ENCODE results near the gene MYL6B. TPM values are rescaled to one million over a fixed set of nuclear protein-coding genes. Genes with fewer than 3 reads are reported as not detected.

MYL6B gene
- total and polyA plus RNA-seq, 2 of the 4 experiments (the other 2 are of a cell fraction) = 78.3 to 112 TPM

DNA sequence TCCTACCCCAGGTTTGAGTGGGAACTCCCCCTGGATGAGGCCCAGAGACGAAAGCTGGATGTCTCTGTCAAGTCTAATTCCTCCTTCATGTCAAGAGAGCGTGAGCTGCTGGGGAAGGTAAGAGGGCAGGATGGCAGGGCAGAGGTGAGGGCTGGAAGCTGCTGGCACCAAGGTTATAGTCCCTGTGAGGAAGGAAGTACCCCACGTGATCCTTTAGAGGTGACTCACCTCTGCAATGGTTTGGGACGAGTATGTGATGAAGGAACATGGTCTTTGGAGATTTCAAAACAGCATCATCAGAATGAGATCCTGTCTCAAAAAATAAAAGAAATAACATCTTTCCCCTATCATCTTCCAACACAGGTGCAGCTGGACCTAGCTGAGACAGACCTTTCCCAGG lies 9.2 kb upstream of the MYL6B start:
- TF ChIP-seq, protein P1, sequence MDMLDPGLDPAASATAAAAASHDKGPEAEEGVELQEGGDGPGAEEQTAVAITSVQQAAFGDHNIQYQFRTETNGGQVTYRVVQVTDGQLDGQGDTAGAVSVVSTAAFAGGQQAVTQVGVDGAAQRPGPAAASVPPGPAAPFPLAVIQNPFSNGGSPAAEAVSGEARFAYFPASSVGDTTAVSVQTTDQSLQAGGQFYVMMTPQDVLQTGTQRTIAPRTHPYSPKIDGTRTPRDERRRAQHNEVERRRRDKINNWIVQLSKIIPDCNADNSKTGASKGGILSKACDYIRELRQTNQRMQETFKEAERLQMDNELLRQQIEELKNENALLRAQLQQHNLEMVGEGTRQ (IDR thresholded peaks at IDR 0.05; ENCODE audit: low read depth, low read length) = peak; percentile 30; the same call in 1 of the 2 replicates
- TF ChIP-seq RCOR1 (IDR thresholded peaks at IDR 0.05; ENCODE audit: insufficient replicate concordance, low read length) = no peak
- no peak overlapping the region for H2AK5ac ChIP-seq (ENCODE audit: low read depth, low read length)
- H2AK9ac ChIP-seq (replicated peaks; ENCODE audit: low read depth, low read length, poor library complexity) = peak overlapping the region; percentile 26
- H4K20me1 ChIP-seq (ENCODE audit: insufficient read depth, low read length) = no peaks in the 10 kb centered on the region; the same call in 1 of the 2 replicates
- no peak overlapping the region for H3K56ac ChIP-seq (ENCODE audit: extremely low read depth, insufficient read depth, low read length)
- H2BK20ac ChIP-seq (ENCODE audit: low read depth, low read length) = no peak overlapping the region
- no peak overlapping the region for H3K27ac ChIP-seq (ENCODE audit: insufficient read depth, low read length)
- ATAC-seq (ENCODE audit: low read depth) (no peak), DNase-seq (no peak)
- no peak overlapping the region for H4K8ac ChIP-seq (ENCODE audit: low read depth in 2 of 2, low read length in 2 of 2)
- H2BK120ac ChIP-seq (ENCODE audit: low read depth, low read length) = no peak overlapping the region
- dilution Hi-C loops (cut with HindIII; ENCODE audit: low sequenced_read_pairs, unreplicated experiment) = no loop called here
- no peak overlapping the region for H2BK5ac ChIP-seq (ENCODE audit: low read depth, low read length, poor library complexity, severe bottlenecking)
- H4K91ac ChIP-seq (ENCODE audit: insufficient read depth, low read depth, low read length) = no peak overlapping the region
- peaks cover 56% of the 10 kb centered on the region for H3K36me3 ChIP-seq (ENCODE audit: control insufficient read depth, insufficient read depth, low read length)
- ChIA-PET CTCF (no interaction called here), POLR2A (ENCODE audit: unreplicated experiment) (no interaction called here)
- no peak overlapping the region for H2BK15ac ChIP-seq (ENCODE audit: low read depth, low read length)
- H2AFZ ChIP-seq (replicated peaks; ENCODE audit: low read length, poor library complexity) = no peak overlapping the region
- H3K23ac ChIP-seq (ENCODE audit: low read depth, low read length) = no peak overlapping the region
- H3K9me1 ChIP-seq (ENCODE audit: insufficient read depth, low read length) = peaks cover 12% of the 10 kb centered on the region
- no CpG with 5 or more reads among the region's 4 CpGs for WGBS, 2 experiments (ENCODE audit: extremely low coverage in 2 of 2, insufficient read length in 1 of 2)
- H3K9ac ChIP-seq (ENCODE audit: low read depth, low read length) = no peak overlapping the region
- no peak overlapping the region for H3K4me3 ChIP-seq (ENCODE audit: insufficient read depth, low read depth, low read length)
- H3K79me1 ChIP-seq (ENCODE audit: low read depth in 1 of 2, low read length in 2 of 2) = peaks cover 3 to 5% of the 10 kb centered on the region in 2 experiments; a peak in 2 of 4 replicates
- no peaks in the 10 kb centered on the region; the same call in 1 of the 2 replicates for H3K4me1 ChIP-seq (ENCODE audit: control insufficient read depth, insufficient read depth, low read length)
- in situ Hi-C loops (cut with MboI; ENCODE audit: low sequenced_read_pairs) = no loop called here
- no peaks in the 10 kb centered on the region for H3K9me3 ChIP-seq (ENCODE audit: control insufficient read depth, insufficient read depth, low read length)
- no peak overlapping the region for H3K18ac ChIP-seq (ENCODE audit: low read depth, low read length)
- no peak overlapping the region for H3K4me2 ChIP-seq (ENCODE audit: low read depth, low read length)
- H3K27me3 ChIP-seq (ENCODE audit: control insufficient read depth, insufficient read depth, low read length) = no peaks in the 10 kb centered on the region
- no peak overlapping the region for H4K5ac ChIP-seq (ENCODE audit: low read depth, low read length)
- BruUV-seq (replicated peaks) = no TSS peak
- no peak overlapping the region for H3K4ac ChIP-seq (ENCODE audit: low read depth, low read length)
- H3K14ac ChIP-seq (replicated peaks; ENCODE audit: low read depth, low read length) = no peak overlapping the region
- intact Hi-C loops (cut with micrococcal nuclease) = no loop called here

Data from IMR-90 (cell line).